AG04449 (cell line): ENCODE measurements around the gene IL11RA.
"Not testable (repeated sequence)": the region's sequence is repeated elsewhere in the genome, so short reads cannot be mapped to it uniquely, and the experiment has no call there.

Experiments
- CTCF ChIA-PET: fragments of 350-600 bp; formaldehyde crosslinking; extraction: SDS; loops from one replicate; lab custom pipeline; 2021; ENCODE audit warnings: antibody characterized with exemption; lab: Yijun Ruan, JAX
- POLR2A ChIA-PET: fragments of 400-600, 350-600 bp; formaldehyde crosslinking; extraction: SDS; loops from one replicate; lab custom pipeline; 2020; ENCODE audit warnings: antibody characterized with exemption, inconsistent platforms; lab: Yijun Ruan, JAX
- DNase-seq: peaks from one replicate; pipeline ENCODE4 v3.0.0-alpha.2; 2010; ENCODE audit warnings: low read depth, low spot score
- H3K4me3 ChIP-seq: 2 replicates; pipeline ENCODE4 v1.5.1; 2011; ENCODE audit warnings: low read depth, mild to moderate bottlenecking, control low read depth, low read length
- CTCF ChIP-seq: IDR thresholded peaks from one replicate; pipeline ENCODE4 v1.5.1; 2011; ENCODE audit warnings: mild to moderate bottlenecking, moderate library complexity, low read length, control low read depth, inconsistent platforms; ENCODE audit not compliant: insufficient read depth; ENCODE audit errors: missing control alignments

Gene IL11RA

DNA sequence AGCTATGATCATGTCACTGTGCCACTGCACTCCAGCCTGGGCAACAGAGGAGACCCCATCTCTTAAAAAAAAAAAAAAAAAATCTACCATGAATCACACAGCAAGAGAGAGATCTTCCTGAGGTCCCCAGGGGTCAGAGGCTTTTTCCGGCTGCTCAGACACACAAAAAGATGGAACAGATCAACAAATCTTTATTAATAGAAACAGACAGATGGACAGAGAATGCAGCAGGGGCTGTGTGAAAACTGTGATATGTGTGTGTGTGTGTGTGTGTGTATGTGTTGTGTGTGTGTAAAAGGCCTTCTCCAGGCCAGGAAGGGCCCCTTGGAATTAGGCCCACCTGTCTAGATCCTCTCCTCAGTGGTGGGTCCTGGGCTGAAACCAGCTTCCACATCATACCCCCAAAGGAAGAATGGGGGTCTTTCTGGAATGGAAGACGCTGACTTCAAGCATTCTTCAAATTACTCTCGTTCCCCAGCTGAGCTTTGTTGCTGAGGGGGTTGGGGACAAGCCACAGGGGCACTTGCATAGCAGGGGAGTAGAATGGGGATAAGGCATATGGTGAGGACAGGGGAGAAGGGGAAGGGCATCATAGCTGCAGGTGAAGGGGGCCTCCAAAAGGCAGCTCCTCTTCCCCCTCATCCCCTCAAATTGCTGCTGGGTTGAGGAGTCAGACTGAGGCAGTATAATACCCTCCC is 17.3 kb upstream of the IL11RA start:
- no peak for TF ChIP-seq CTCF
- POLR2A ChIA-PET = interaction anchor here (0.5 to 0.6 kb wide), 3 partner anchors 15 to 1094 kb away, joined by 3 read pairs; partner anchors contain the start of gene DCTN3
- CTCF ChIA-PET = interaction anchor here (0.6 to 10.9 kb wide), 35 partner anchors 9 to 303 kb away, joined by 3 to 274 read pairs (median 6); partner anchors contain the start of genes DCTN3, ENHO, GALT and IL11RA
- no peak for DNase-seq
- H3K4me3 ChIP-seq = no peak overlapping the region

- H3K4me3 ChIP-seq = no peak overlapping the region
Observed at GRCh38 chr9:34635556-34635955, 16.4 kb upstream of the IL11RA start.

DNA sequence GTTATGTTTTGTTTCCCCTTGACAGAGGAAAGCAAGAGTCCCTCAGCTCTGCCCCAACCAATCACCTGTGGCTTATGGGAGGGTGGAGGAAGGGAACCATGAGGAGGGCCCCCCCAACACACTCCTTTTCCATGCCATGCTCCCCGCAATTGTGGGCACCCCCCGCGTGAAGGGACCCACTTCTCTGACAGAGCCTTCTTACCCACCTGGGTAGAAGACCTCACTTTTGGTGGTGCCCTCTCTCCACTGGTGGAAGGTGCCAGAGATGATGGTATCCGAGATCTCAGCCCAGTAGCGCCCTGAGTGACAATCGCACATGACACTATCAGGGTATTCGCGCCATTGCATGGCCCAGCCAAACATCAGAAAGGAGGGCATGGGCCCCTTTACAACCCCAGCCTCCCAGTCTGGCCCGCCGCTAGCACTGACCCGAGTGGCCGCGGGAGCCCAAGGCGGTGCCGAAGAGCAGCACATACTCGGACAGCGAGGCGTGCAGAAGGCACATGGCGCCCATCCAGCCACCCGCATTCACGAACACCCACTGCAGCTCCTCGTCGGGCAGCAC is 15.1 kb upstream of the IL11RA start:
- ChIA-PET POLR2A (interaction anchor here (0.9 to 2.0 kb wide), 4 partner anchors 10 to 178 kb away, joined by 3 to 31 read pairs (median 6); partner anchors contain the start of genes DNAI1, FAM219A, GALT and IL11RA), CTCF (interaction anchor here (0.9 to 10.9 kb wide), 12 partner anchors 8 to 823 kb away, joined by 3 to 274 read pairs (median 6); partner anchors contain the start of genes ARID3C, DCTN3, GALT and IL11RA)
- DNase-seq = no peak
- TF ChIP-seq CTCF = no peak
- H3K4me3 ChIP-seq = peak overlapping the region; percentile 80

More at GRCh38 chr9:34635556-34635955, 16.4 kb upstream of the IL11RA start:
- DNase-seq = no peak
- POLR2A ChIA-PET = interaction anchor here (0.6 to 0.7 kb wide), 2 partner anchors 11 to 21 kb away, joined by 3 read pairs; partner anchors contain the start of gene GALT
- TF ChIP-seq CTCF = no peak
- CTCF ChIA-PET = interaction anchor here (0.9 to 10.9 kb wide), 13 partner anchors 10 to 303 kb away, joined by 4 to 274 read pairs (median 14); partner anchors contain the start of genes DCTN3, GALT and RPP25L

DNA sequence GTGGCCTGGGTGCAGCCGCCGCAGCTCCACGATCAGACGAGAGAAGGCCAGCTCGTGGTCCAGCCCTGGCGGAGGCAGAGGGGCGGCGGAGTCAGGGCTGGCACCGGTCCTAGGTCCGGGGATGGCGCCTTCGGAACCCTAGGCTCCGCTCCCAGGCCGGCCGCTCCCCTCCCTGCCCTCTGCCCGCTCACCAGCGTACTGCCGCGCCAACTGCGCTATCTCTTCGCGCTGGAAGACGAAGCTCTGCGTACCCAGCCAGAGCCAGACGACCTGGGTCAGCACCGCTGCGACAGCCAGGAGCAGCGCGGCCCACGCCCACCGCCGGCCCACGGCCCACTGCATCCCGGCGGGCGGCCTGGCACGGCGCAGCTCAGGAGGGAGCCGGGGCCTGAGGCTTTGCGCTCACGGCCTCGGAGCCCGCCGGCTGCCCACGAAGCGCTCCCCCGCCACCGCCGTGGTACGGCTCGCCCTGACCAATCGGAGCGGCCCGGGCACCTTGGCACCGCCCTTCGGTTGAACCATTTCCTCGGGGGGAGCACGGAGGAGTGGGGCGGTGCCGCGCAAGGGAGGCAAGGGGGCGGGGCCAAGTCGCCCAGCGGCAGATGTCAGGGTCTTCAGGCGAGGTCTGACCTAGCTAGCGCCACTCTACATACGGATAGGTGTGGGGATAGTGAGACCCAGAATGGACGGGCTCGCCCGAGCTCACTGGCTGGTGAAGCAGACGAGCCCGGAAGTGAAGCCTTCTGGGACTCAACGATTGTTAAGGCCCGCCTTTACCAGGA is 14.4 kb upstream of the IL11RA start, which contains the start of gene SIGMAR1:
SIGMAR1 (minus strand) TSS at position 432 of the 782 bp plus-strand sequence; CDS start at position 342, 90 bp downstream.
- CTCF ChIA-PET = interaction anchor here (0.9 to 10.9 kb wide), 14 partner anchors 8 to 823 kb away, joined by 3 to 274 read pairs (median 6); partner anchors contain the start of genes ARID3C, DCTN3, GALT and IL11RA
- TF ChIP-seq CTCF = no peak
- DNase-seq = no peak
- POLR2A ChIA-PET = interaction anchor here (0.9 to 2.0 kb wide), 5 partner anchors 9 to 186 kb away, joined by 3 to 31 read pairs (median 5); partner anchors contain the start of genes DNAI1, FAM219A, GALT and IL11RA
- peak within 1 kb of the TSS; percentile 80 for H3K4me3 ChIP-seq

DNA sequence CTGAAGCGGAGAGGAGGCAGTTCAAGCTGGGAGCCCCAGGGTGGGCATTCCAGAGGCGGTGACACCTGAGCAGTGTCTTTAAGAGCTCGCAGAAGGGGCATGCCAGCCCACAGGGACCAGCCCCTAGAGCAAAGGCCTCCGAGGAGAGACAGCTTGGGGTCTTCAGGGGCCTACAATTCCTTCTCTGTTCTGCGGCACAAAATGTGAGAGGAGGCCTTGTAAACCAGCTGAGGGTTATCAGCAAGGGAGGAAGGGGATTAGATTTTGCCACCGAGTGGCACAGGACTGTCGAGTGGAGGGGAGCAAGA is 13.9 kb upstream of the IL11RA start:
- CTCF ChIA-PET = interaction anchor here (0.9 to 10.9 kb wide), 12 partner anchors 8 to 62 kb away, joined by 3 to 274 read pairs (median 10); partner anchors contain the start of genes ARID3C, DCTN3, GALT and IL11RA
- no peak for TF ChIP-seq CTCF
- peak overlapping the region; percentile 80 for H3K4me3 ChIP-seq

GRCh38 chr9:34639322-34639721 is 12.7 kb upstream of the IL11RA start:
- POLR2A ChIA-PET = interaction anchor here (0.7 kb wide), 1 partner anchor 12 kb away, joined by 4 read pairs; no protein-coding TSS in a partner anchor
- not testable (repeated sequence) for H3K4me3 ChIP-seq, DNase-seq
- CTCF ChIA-PET = interaction anchor here (1.3 to 10.9 kb wide), 4 partner anchors 7 to 82 kb away, joined by 3 to 180 read pairs (median 74); partner anchors contain the start of genes DCTN3 and GALT

More for the DNA sequence above, 13.9 kb upstream of the IL11RA start:
- DNase-seq = no peak
- POLR2A ChIA-PET = interaction anchor here (1.1 to 2.0 kb wide), 4 partner anchors 8 to 187 kb away, joined by 3 to 31 read pairs (median 6); partner anchors contain the start of genes GALT and IL11RA
